ENCODE data around the gene TMEM200A.

DNA sequence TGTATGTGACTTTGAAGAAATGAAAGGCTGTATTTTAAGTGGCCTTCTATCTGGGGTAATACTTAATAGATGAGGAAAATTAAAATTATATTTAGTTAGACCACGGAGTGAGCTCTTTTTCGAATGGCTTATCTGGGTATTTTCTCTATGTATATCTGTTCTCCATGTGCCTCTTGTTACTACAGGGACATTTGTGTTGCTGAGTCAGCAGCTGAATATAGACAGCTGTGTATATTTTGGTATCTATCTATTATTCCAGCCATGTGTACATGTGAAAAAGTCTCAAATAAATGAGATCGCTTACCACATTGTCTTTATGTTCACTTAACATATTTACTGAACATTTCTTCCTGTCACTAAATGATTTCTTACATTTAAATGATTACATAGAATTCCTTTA, 57.2 kb downstream of the TMEM200A start:
- no peak for TF ChIP-seq POLR2AphosphoS5 (IDR thresholded peaks at IDR 0.05; ENCODE audit: borderline replicate concordance, low read depth, low read length)
- TF ChIP-seq EZH2 (IDR thresholded peaks at IDR 0.05), result no peak
- no peak for TF ChIP-seq FOXP2 (optimal IDR thresholded peaks at IDR 0.05; ENCODE audit: control extremely low read depth, extremely low read length, insufficient read depth)

All from SK-N-MC (cell line).